Activated naive CD4-positive, alpha-beta T cell treated with anti-CD3 and anti-CD28 coated beads, Interleukin-2, amount 50 U/mL, for 16 hours (primary cell): ENCODE results near the gene TIAM1.

Experiments
- DNase-seq: peaks from one replicate; pipeline ENCODE4 v3.0.0-alpha.2; 2020

TIAM1 gene

GRCh38 chr21:31326522-31327242 lies 17.4 kb downstream of the TIAM1 start:
- peak; percentile 73 for DNase-seq

GRCh38 chr21:31318971-31319370 lies 25.1 kb downstream of the TIAM1 start:
- DNase-seq = no peak

- no peak for DNase-seq
These were observed 26.4 kb downstream of the TIAM1 start for GRCh38 chr21:31317688-31318087.

GRCh38 chr21:31316488-31317169 lies 27.4 kb downstream of the TIAM1 start:
- DNase-seq = no peak

- no peak for DNase-seq
These were observed 28.0 kb downstream of the TIAM1 start for GRCh38 chr21:31316072-31316471.

- no peak for DNase-seq
These were observed 33.3 kb downstream of the TIAM1 start for GRCh38 chr21:31310750-31311149.

- DNase-seq = no peak
These were observed 35.5 kb downstream of the TIAM1 start for GRCh38 chr21:31308584-31308983.

- DNase-seq = no peak
These were observed 38.2 kb downstream of the TIAM1 start for GRCh38 chr21:31305888-31306287.

- DNase-seq = no peak
These were observed 44.5 kb downstream of the TIAM1 start for GRCh38 chr21:31299291-31300147.

GRCh38 chr21:31298618-31299269 lies 45.3 kb downstream of the TIAM1 start:
- DNase-seq = no peak

- no peak for DNase-seq
These were observed 46.3 kb downstream of the TIAM1 start for GRCh38 chr21:31297806-31298205.

GRCh38 chr21:31295676-31296075 lies 48.4 kb downstream of the TIAM1 start:
- no peak for DNase-seq

GRCh38 chr21:31294691-31295090 lies 49.4 kb downstream of the TIAM1 start:
- DNase-seq = no peak

- DNase-seq = peak; percentile 76
These were observed 50.1 kb downstream of the TIAM1 start for GRCh38 chr21:31293986-31294385.

GRCh38 chr21:31290765-31291164 lies 53.3 kb downstream of the TIAM1 start:
- no peak for DNase-seq

GRCh38 chr21:31289702-31290101 lies 54.4 kb downstream of the TIAM1 start:
- DNase-seq = no peak

GRCh38 chr21:31288191-31288590 lies 55.9 kb downstream of the TIAM1 start:
- no peak for DNase-seq

GRCh38 chr21:31287201-31287600 lies 56.9 kb downstream of the TIAM1 start:
- DNase-seq = no peak

- DNase-seq = no peak
These were observed 57.4 kb downstream of the TIAM1 start for GRCh38 chr21:31286621-31287020.

GRCh38 chr21:31284797-31285397 lies 59.2 kb downstream of the TIAM1 start:
- no peak for DNase-seq

GRCh38 chr21:31283025-31283424 lies 61.0 kb downstream of the TIAM1 start:
- no peak for DNase-seq

- DNase-seq = no peak
These were observed 61.9 kb downstream of the TIAM1 start for GRCh38 chr21:31282095-31282709.
